Naive thymus-derived CD8-positive, alpha-beta T cell (primary cell): Measurements from ENCODE around the gene RPGRIP1. TPM values are rescaled to one million over a fixed set of nuclear protein-coding genes. Genes with fewer than 3 reads are reported as not detected.
"Not testable (repeated sequence)": the region's sequence is repeated elsewhere in the genome, so short reads cannot be mapped to it uniquely, and the experiment has no call there.

Experiments used
- ATAC-seq, 2 donors: fragments of 150-1000 bp; cut with Tn5 transposase in 1 of 2; sonication (Bioruptor Pico), chemical (Tn5 transposase) in 1 of 2; 1 replicate in 1 of 2; 2 replicates in 1 of 2; pipeline ENCODE4 v1.10.0; 2021; ENCODE audit warnings: mild to moderate bottlenecking in 2 of 2, moderate library complexity in 2 of 2
- POLR2A ChIA-PET: fragments of 350-600 bp; sonication (Branson Sonifier 250); formaldehyde crosslinking; loops from one replicate; lab custom pipeline; 2021; ENCODE audit warnings: antibody characterized with exemption; lab: Charles Lee
- DNase-seq, 10 donors: peaks; one replicate each; pipeline versions ENCODE4 v3.0.0 to v3.0.0-alpha.2; 2020 to 2022
- H3K27ac Mint-ChIP-seq, 10 donors: one replicate each; pipeline ENCODE4 v1.8.0; 2020 to 2022; ENCODE audit warnings: mild to moderate bottlenecking in 10 of 10, mixed read lengths in 10 of 10, moderate library complexity in 4 of 10, inconsistent platforms in 1 of 10
- H3K27me3 Mint-ChIP-seq, 5 donors: one replicate each; pipeline ENCODE4 v1.8.0; 2021 to 2022; ENCODE audit warnings: mixed read lengths in 5 of 5
- H3K36me3 Mint-ChIP-seq, 3 donors: one replicate each; pipeline ENCODE4 v1.8.0; 2020 to 2022; ENCODE audit warnings: mixed read lengths in 3 of 3, mild to moderate bottlenecking in 2 of 3, inconsistent platforms in 1 of 3
- H3K4me1 Mint-ChIP-seq, 4 donors: one replicate each; pipeline ENCODE4 v1.8.0; 2021 to 2022; ENCODE audit warnings: mixed read lengths in 4 of 4
- H3K4me3 Mint-ChIP-seq, 10 donors: one replicate each; pipeline ENCODE4 v1.8.0; 2020 to 2022; ENCODE audit warnings: mild to moderate bottlenecking in 10 of 10, mixed read lengths in 10 of 10, moderate library complexity in 6 of 10, inconsistent platforms in 1 of 10
- H3K9me3 Mint-ChIP-seq, 9 donors: one replicate each; pipeline ENCODE4 v1.8.0; 2020 to 2022; ENCODE audit warnings: mixed read lengths in 9 of 9, mild to moderate bottlenecking in 3 of 9, inconsistent platforms in 1 of 9, moderate library complexity in 1 of 9
- polyA plus RNA-seq, 3 donors: library from polyadenylated mRNA; unstranded; fragments of 300-500 nt; fragmentation: Illumina TruSeq; gene quantifications; one replicate each; pipeline ENCODE4 v1.2.3, GENCODE V29; 2021
- total RNA-seq, 8 experiments: library from RNA in 2 of 8; stranded (reverse) in 2 of 8; gene quantifications; one replicate each; pipeline ENCODE4 v1.2.3 and lab custom pipeline; 2021 to 2026

Gene RPGRIP1
- total and polyA plus RNA-seq, 5 experiments from 2014 or later: 0.09 TPM; not detected in 4

DNA sequence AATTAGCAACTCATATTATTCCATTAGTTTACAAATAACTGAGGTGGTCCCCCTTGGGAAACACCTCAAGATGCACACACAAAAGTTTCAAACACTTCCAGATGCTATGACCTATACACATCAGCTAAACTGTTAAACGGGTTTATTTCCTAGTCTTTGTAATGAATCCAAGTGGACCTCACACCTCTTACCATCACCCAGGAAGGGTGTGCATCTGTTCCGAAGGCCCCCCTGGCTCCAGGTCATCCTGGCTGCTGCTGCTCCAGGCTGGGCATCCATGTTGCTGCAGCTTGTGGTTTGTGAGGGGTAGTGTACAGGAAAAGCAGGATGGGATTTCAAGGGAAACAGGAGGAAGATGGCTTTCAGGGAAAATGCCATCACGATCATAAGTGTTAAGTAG is 17.5 kb upstream of the RPGRIP1 start:
- no peak for ATAC-seq
- peak in 1 of 10 donors; percentile 0 for DNase-seq

GRCh38 chr14:21263284-21264024 is 16.4 kb upstream of the RPGRIP1 start:
- POLR2A ChIA-PET: no interaction called here
- Mint-ChIP-seq H3K4me1 (peaks cover 34 to 88% (median 79%) of the 10 kb centered on the region in 4 donors), H3K9me3 (no peaks in the 10 kb centered on the region), H3K4me3 (peak overlapping the region; percentile 9 to 100 (median 74)), H3K27me3 (no peaks in the 10 kb centered on the region), H3K27ac (peak overlapping the region; percentile 2 to 96 (median 64)), H3K36me3 (peaks cover 0 to 96% (median 39%) of the 10 kb centered on the region in 3 donors)
- ATAC-seq (no peak), DNase-seq (peak in 1 of 10 donors; percentile 0)

More for the DNA sequence above, 17.5 kb upstream of the RPGRIP1 start:
- H3K4me1 Mint-ChIP-seq: peaks cover 34 to 89% (median 82%) of the 10 kb centered on the region in 4 donors
- no peaks in the 10 kb centered on the region for H3K27me3 Mint-ChIP-seq
- H3K27ac Mint-ChIP-seq: peak overlapping the region in 5 of 10 donors; percentile 71 to 96 (median 85)
- H3K9me3 Mint-ChIP-seq: no peaks in the 10 kb centered on the region
- peak overlapping the region in 9 of 10 donors; percentile 50 to 100 (median 72) for H3K4me3 Mint-ChIP-seq
- H3K36me3 Mint-ChIP-seq: peaks cover 0 to 95% (median 33%) of the 10 kb centered on the region in 3 donors
- POLR2A ChIA-PET: no interaction called here

- ATAC-seq (peak in 1 of 2 donors; percentile 69), DNase-seq (peak in 2 of 10 donors; percentile 2 to 25)
- Mint-ChIP-seq H3K27me3 (peaks cover 0 to 2% (median 0%) of the 10 kb centered on the region in 5 donors), H3K9me3 (no peaks in the 10 kb centered on the region), H3K36me3 (peaks cover 6 to 90% (median 46%) of the 10 kb centered on the region in 3 donors), H3K4me1 (peaks cover 28 to 82% (median 72%) of the 10 kb centered on the region in 4 donors), H3K4me3 (peak overlapping the region; percentile 39 to 100 (median 100)), H3K27ac (peak overlapping the region; percentile 2 to 99 (median 74))
- POLR2A ChIA-PET: interaction anchor here (0.6 to 2.2 kb wide), 8 partner anchors 7 to 181 kb away, joined by 3 to 12 read pairs (median 4); no protein-coding TSS in a partner anchor
Measured at GRCh38 chr14:21264025-21264801, 15.7 kb upstream of the RPGRIP1 start.

DNA sequence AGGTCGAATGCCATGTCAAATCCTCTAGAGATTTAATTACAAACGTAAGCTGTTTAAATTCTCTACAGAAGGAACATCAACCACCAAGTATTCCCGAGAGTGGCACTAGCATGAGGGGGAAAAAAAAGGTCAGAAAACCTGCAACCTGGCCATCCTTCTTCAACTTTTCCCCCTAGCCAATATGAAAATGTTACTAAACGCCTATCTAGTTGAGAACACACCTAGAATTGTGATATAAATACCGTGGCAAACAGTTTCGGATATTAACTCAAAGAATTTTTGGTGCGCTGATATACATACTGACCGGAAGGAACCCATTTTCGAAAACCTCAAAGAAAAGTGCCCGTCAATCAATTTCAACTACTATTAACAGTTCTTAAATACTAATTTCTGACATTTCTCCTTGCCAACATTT is 12.4 kb upstream of the RPGRIP1 start:
- Mint-ChIP-seq H3K36me3 (peaks cover 9 to 60% (median 37%) of the 10 kb centered on the region in 3 donors), H3K4me3 (peak overlapping the region; percentile 90 to 100 (median 100))
- no peak for ATAC-seq

GRCh38 chr14:21267886-21268616 is 11.8 kb upstream of the RPGRIP1 start:
- H3K27me3 Mint-ChIP-seq: peaks cover 0 to 3% (median 0%) of the 10 kb centered on the region in 5 donors
- no peaks in the 10 kb centered on the region for H3K9me3 Mint-ChIP-seq
- POLR2A ChIA-PET: interaction anchor here (0.6 to 1.5 kb wide), 8 partner anchors 10 to 188 kb away, joined by 3 to 6 read pairs (median 3); partner anchors contain the start of gene SUPT16H
- no peak for DNase-seq
- no peak for ATAC-seq
- H3K27ac Mint-ChIP-seq: peak overlapping the region; percentile 86 to 100 (median 100)
- peak overlapping the region; percentile 90 to 100 (median 100) for H3K4me3 Mint-ChIP-seq
- H3K4me1 Mint-ChIP-seq: peaks cover 21 to 59% (median 53%) of the 10 kb centered on the region in 4 donors
- peaks cover 9 to 54% (median 35%) of the 10 kb centered on the region in 3 donors for H3K36me3 Mint-ChIP-seq

More for the DNA sequence above, 12.4 kb upstream of the RPGRIP1 start:
- POLR2A ChIA-PET: interaction anchor here (0.7 to 1.5 kb wide), 2 partner anchors 94 to 171 kb away, joined by 3 to 6 read pairs; no protein-coding TSS in a partner anchor
- Mint-ChIP-seq H3K27me3 (peaks cover 0 to 3% (median 0%) of the 10 kb centered on the region in 5 donors), H3K9me3 (no peaks in the 10 kb centered on the region), H3K4me1 (peaks cover 23 to 65% (median 58%) of the 10 kb centered on the region in 4 donors), H3K27ac (peak overlapping the region; percentile 86 to 100 (median 100))
- no peak for DNase-seq

DNA sequence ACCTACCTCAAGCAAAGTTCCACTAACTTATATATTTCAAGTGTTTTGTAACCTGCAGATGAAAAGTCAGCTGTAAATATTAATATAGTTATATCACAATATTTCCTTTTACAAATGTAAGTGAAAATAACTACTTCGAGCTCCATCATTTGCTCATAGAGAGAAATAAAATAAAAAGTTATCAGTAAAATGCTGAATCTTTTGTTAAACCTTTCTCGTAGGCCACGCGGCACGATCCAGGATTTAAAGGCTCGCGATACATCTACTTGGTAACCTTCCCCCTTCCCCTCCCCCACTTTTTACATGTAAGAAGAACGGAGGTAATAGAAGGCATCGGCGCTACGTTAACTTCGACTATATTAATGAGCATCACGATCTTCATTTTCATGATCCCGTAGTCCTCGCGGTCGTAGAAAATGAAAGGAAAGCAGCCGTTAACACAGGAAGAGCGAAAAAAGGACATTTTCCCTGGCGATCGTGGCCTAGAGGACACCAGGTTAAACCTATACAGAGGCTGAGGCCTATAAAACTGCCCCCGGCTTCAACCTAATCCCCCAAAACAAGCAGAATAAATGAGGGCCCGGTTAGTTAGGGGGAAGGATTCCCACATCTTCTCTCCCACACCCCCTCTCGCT is 11.1 kb upstream of the RPGRIP1 start:
- POLR2A ChIA-PET: interaction anchor here (0.6 to 1.2 kb wide), 7 partner anchors 11 to 188 kb away, joined by 3 to 4 read pairs (median 3); partner anchors contain the start of gene SUPT16H
- Mint-ChIP-seq H3K27ac (peak overlapping the region; percentile 96 to 100 (median 100)), H3K9me3 (no peaks in the 10 kb centered on the region), H3K27me3 (peaks cover 0 to 3% (median 0%) of the 10 kb centered on the region in 5 donors), H3K4me3 (peak overlapping the region; percentile 90 to 100 (median 100)), H3K4me1 (peaks cover 19 to 52% (median 46%) of the 10 kb centered on the region in 4 donors), H3K36me3 (peaks cover 9 to 48% (median 29%) of the 10 kb centered on the region in 3 donors)
- ATAC-seq (no peak), DNase-seq (peak in 6 of 10 donors; percentile 15 to 71 (median 40))

- ATAC-seq (peak; percentile 86 to 91), DNase-seq (peak; percentile 99 to 100 (median 100))
- Mint-ChIP-seq H3K9me3 (no peaks in the 10 kb centered on the region), H3K36me3 (peaks cover 9 to 40% (median 23%) of the 10 kb centered on the region in 3 donors), H3K4me1 (peaks cover 16 to 45% (median 39%) of the 10 kb centered on the region in 4 donors), H3K27ac (peak within 1 kb of the TSS; percentile 96 to 100 (median 100)), H3K27me3 (peaks cover 0 to 3% (median 0%) of the 10 kb centered on the region in 5 donors), H3K4me3 (peak within 1 kb of the TSS; percentile 90 to 100 (median 100))
- POLR2A ChIA-PET: interaction anchor here (0.5 to 1.3 kb wide), 10 partner anchors 12 to 1244 kb away, joined by 3 to 7 read pairs (median 4); partner anchors contain the start of gene SUPT16H
Measured at GRCh38 chr14:21269252-21270046, 10.4 kb upstream of the RPGRIP1 start, which contains the start of gene HNRNPC. HNRNPC (minus strand) TSS chr14:21269442; CDS start chr14:21234193, 35,249 bp downstream.

DNA sequence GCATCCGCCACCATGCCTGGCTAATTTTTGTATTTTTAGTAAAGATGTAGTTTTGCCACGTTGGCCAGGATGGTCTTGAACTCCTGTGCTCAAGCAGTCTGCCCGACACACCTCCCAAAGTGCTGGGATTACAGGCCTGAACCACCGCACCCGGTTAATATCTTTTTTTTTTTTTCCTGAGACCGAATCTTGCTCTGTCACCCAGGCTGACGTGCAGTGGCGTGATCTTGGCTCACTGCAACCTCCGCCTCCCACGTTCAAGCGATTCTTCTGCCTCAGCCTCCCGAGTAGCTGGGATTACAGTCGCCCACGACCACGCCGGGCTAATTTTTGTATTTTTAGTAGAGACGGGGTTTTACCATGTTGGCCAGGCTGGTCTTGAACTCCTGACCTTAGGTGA is 7.2 kb upstream of the RPGRIP1 start:
- H3K4me3 Mint-ChIP-seq, H3K27me3 Mint-ChIP-seq, H3K9me3 Mint-ChIP-seq, ATAC-seq, POLR2A ChIA-PET, H3K27ac Mint-ChIP-seq, DNase-seq: not testable (repeated sequence)
- Mint-ChIP-seq H3K36me3 (peaks cover 9 to 12% (median 11%) of the 10 kb centered on the region in 3 donors), H3K4me1 (peaks cover 10 to 17% (median 12%) of the 10 kb centered on the region in 4 donors)

DNA sequence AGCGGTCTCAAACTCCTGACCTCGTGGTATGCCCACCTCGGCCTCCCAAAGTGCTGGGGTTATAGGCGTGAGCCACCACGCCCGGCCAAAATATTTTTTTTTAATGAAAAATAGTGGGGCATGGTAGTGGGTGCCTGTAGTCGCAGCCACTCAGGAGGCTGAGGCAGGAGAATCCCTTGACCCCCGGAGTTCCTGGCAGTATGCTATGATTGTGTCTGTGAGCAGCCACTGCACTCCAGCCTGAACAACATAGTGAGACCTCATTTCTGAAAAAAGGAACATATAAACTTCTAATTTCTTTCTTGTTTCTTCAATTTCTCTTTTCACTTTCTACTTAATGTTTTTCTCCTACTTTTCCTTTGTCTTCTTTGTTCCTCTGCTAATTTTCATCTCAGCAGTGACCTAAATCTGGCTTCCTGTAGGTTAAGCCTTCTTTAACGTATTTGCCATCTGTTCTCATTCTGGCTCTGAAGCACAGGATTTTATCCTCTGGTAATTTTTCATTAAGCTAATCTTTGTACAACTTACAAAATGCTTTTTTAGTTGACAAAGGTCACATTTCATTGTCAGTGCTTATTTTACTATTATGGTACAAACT is 4.5 kb upstream of the RPGRIP1 start:
- POLR2A ChIA-PET: interaction anchor here (0.6 to 0.7 kb wide), 2 partner anchors 69 to 241 kb away, joined by 3 read pairs; no protein-coding TSS in a partner anchor
- no peaks in the 10 kb centered on the region for H3K9me3 Mint-ChIP-seq
- no peaks in the 10 kb centered on the region for H3K27me3 Mint-ChIP-seq
- DNase-seq: no peak
- no peak overlapping the region for H3K4me3 Mint-ChIP-seq
- peak overlapping the region in 2 of 10 donors; percentile 64 to 72 for H3K27ac Mint-ChIP-seq
- no peaks in the 10 kb centered on the region for H3K36me3 Mint-ChIP-seq
- no peak for ATAC-seq
- peaks cover 0 to 3% (median 2%) of the 10 kb centered on the region in 4 donors for H3K4me1 Mint-ChIP-seq

- no peak overlapping the region for H3K4me3 Mint-ChIP-seq
- no peaks in the 10 kb centered on the region for H3K27me3 Mint-ChIP-seq
- no peaks in the 10 kb centered on the region for H3K36me3 Mint-ChIP-seq
- DNase-seq: no peak
- H3K27ac Mint-ChIP-seq: no peak overlapping the region
- peaks cover 0 to 3% (median 2%) of the 10 kb centered on the region in 4 donors for H3K4me1 Mint-ChIP-seq
- POLR2A ChIA-PET: interaction anchor here (0.7 kb wide), 1 partner anchor 21 kb away, joined by 3 read pairs; no protein-coding TSS in a partner anchor
- no peak for ATAC-seq
- no peaks in the 10 kb centered on the region for H3K9me3 Mint-ChIP-seq
Measured at GRCh38 chr14:21278632-21279031, 1.3 kb upstream of the RPGRIP1 start.
